HL-60 (cell line): ENCODE measurements around the gene DAB2IP.
"Not testable (repeated sequence)": the region's sequence is repeated elsewhere in the genome, so short reads cannot be mapped to it uniquely, and the experiment has no call there.

Source experiments
- DNase-seq, 2 experiments: peaks; one replicate each; pipeline ENCODE4 v3.0.0-alpha.2; 2010 to 2020; ENCODE audit warnings: low read depth in 1 of 2, low spot score in 1 of 2
- H3K27ac ChIP-seq: fragments of 250-450 bp; sonication (Bioruptor Pico); replicated peaks from 2 replicates; pipeline ENCODE4 v1.5.1; 2020; ENCODE audit warnings: mild to moderate bottlenecking, moderate library complexity
- H3K27me3 ChIP-seq: fragments of 250-450 bp; sonication (Bioruptor Pico); 2 replicates; pipeline ENCODE4 v1.5.1; 2021; ENCODE audit warnings: mild to moderate bottlenecking, moderate library complexity; ENCODE audit not compliant: insufficient read depth, poor library complexity, severe bottlenecking
- H3K4me3 ChIP-seq: replicated peaks from 2 replicates; pipeline ENCODE4 v1.5.1; 2011; ENCODE audit warnings: mild to moderate bottlenecking, control low read depth, low read length; ENCODE audit not compliant: insufficient read depth
- CTCF ChIP-seq: IDR thresholded peaks from one replicate; pipeline ENCODE4 v1.5.1; 2011; ENCODE audit warnings: low read length, control low read depth, inconsistent platforms; ENCODE audit not compliant: insufficient read depth
- GABPA ChIP-seq: IDR thresholded peaks from 2 replicates; pipeline ENCODE4 v1.6.1; 2012; ENCODE audit warnings: low read depth
- POLR2AphosphoS5 ChIP-seq: IDR thresholded peaks from 2 replicates; pipeline ENCODE4 v1.6.1; 2012; ENCODE audit warnings: low read depth
- REST ChIP-seq: IDR thresholded peaks from 2 replicates; pipeline ENCODE4 v1.6.1; 2012; ENCODE audit warnings: low read depth; ENCODE audit not compliant: insufficient replicate concordance
- SPI1 ChIP-seq: IDR thresholded peaks from 2 replicates; pipeline ENCODE4 v1.6.1; 2012; ENCODE audit warnings: low read depth, mild to moderate bottlenecking, borderline replicate concordance

Gene DAB2IP

GRCh38 chr9:121619545-121620324 lies 31.7 kb upstream of the DAB2IP start:
- no peak overlapping the region for H3K4me3 ChIP-seq
- no peak for TF ChIP-seq GABPA
- no peak for TF ChIP-seq POLR2AphosphoS5
- H3K27me3 ChIP-seq: no peaks in the 10 kb centered on the region
- H3K27ac ChIP-seq: no peak overlapping the region
- no peak for DNase-seq

- H3K27me3 ChIP-seq: no peaks in the 10 kb centered on the region
- no peak for TF ChIP-seq REST
- no peak for TF ChIP-seq GABPA
- TF ChIP-seq POLR2AphosphoS5: no peak
- TF ChIP-seq CTCF: no peak
- TF ChIP-seq SPI1: no peak
- DNase-seq: no peak
- no peak overlapping the region for H3K4me3 ChIP-seq
- no peak overlapping the region for H3K27ac ChIP-seq
These were observed 31.1 kb upstream of the DAB2IP start for GRCh38 chr9:121620325-121620673.

GRCh38 chr9:121620777-121621449 lies 30.5 kb upstream of the DAB2IP start:
- Histone ChIP-seq H3K27me3 (no peaks in the 10 kb centered on the region), H3K4me3 (no peak overlapping the region), H3K27ac (no peak overlapping the region)
- TF ChIP-seq GABPA: no peak
- TF ChIP-seq SPI1: peak; percentile 55
- no peak for TF ChIP-seq POLR2AphosphoS5
- TF ChIP-seq CTCF: peak; percentile 8
- DNase-seq: peak in 1 of 2 experiments; percentile 31

GRCh38 chr9:121622387-121623203 lies 28.8 kb upstream of the DAB2IP start:
- Histone ChIP-seq H3K27ac (no peak overlapping the region), H3K27me3 (no peaks in the 10 kb centered on the region), H3K4me3 (no peak overlapping the region)
- DNase-seq: peak; percentile 25 to 78
- TF ChIP-seq CTCF: no peak
- no peak for TF ChIP-seq GABPA
- TF ChIP-seq SPI1: no peak
- TF ChIP-seq POLR2AphosphoS5: no peak
- TF ChIP-seq REST: no peak

GRCh38 chr9:121623430-121623829 lies 28.0 kb upstream of the DAB2IP start:
- H3K27ac ChIP-seq, H3K4me3 ChIP-seq, H3K27me3 ChIP-seq, DNase-seq: not testable (repeated sequence)
